ENCODE results near the gene NNMT.

Gene NNMT

GRCh38 chr11:114250993-114251814 is 45.0 kb upstream of the NNMT start:
- H3K4me2 ChIP-seq (ENCODE audit: low read depth, low read length), result no peak overlapping the region

GRCh38 chr11:114251815-114252337 is 44.3 kb upstream of the NNMT start:
- Histone ChIP-seq H3K4me2 (ENCODE audit: low read depth, low read length) (no peak overlapping the region), H3K79me2 (ENCODE audit: low read length) (no peaks in the 10 kb centered on the region), H3K4me3 (ENCODE audit: low read length) (no peak overlapping the region), H3F3A (ENCODE audit: insufficient read depth, low read length) (no peaks in the 10 kb centered on the region), H3K27me3 (replicated peaks; ENCODE audit: insufficient read depth, low read length) (no peaks in the 10 kb centered on the region), H3K9me2 (replicated peaks; ENCODE audit: insufficient read depth, low read length) (no peaks in the 10 kb centered on the region), H3K9me3 (replicated peaks; ENCODE audit: insufficient read depth, low read length) (no peaks in the 10 kb centered on the region), H2AFZ (ENCODE audit: low read length) (no peak overlapping the region), H3K4me1 (ENCODE audit: low read length) (no peaks in the 10 kb centered on the region), H3K27ac (ENCODE audit: low read length) (no peak overlapping the region), H4K20me1 (ENCODE audit: insufficient read depth, low read length) (no peaks in the 10 kb centered on the region), H3K36me3 (replicated peaks; ENCODE audit: insufficient read depth, low read length) (no peaks in the 10 kb centered on the region), H3K9ac (ENCODE audit: low read length) (no peak overlapping the region)
- DNase-seq, result no peak
- TF ChIP-seq EZH2 (optimal IDR thresholded peaks at IDR 0.05; ENCODE audit: low read depth, low read length), result no peak
- no peak for TF ChIP-seq CTCF (IDR thresholded peaks at IDR 0.05; ENCODE audit: low read length)
- no peak for TF ChIP-seq EZH2phosphoT487 (IDR thresholded peaks at IDR 0.05; ENCODE audit: low read length)

More at GRCh38 chr11:114250993-114251814, 45.0 kb upstream of the NNMT start:
- Histone ChIP-seq H3K9me2 (replicated peaks; ENCODE audit: insufficient read depth, low read length) (no peaks in the 10 kb centered on the region), H3K27me3 (replicated peaks; ENCODE audit: insufficient read depth, low read length) (no peaks in the 10 kb centered on the region), H3K27ac (ENCODE audit: low read length) (no peak overlapping the region), H3K9ac (ENCODE audit: low read length) (no peak overlapping the region), H3F3A (ENCODE audit: insufficient read depth, low read length) (no peaks in the 10 kb centered on the region), H3K4me3 (ENCODE audit: low read length) (no peak overlapping the region), H3K4me1 (ENCODE audit: low read length) (no peaks in the 10 kb centered on the region), H2AFZ (ENCODE audit: low read length) (no peak overlapping the region), H3K79me2 (ENCODE audit: low read length) (no peaks in the 10 kb centered on the region), H4K20me1 (ENCODE audit: insufficient read depth, low read length) (no peaks in the 10 kb centered on the region), H3K9me3 (replicated peaks; ENCODE audit: insufficient read depth, low read length) (no peaks in the 10 kb centered on the region), H3K36me3 (replicated peaks; ENCODE audit: insufficient read depth, low read length) (no peaks in the 10 kb centered on the region)
- TF ChIP-seq EZH2 (optimal IDR thresholded peaks at IDR 0.05; ENCODE audit: low read depth, low read length) (no peak), CTCF (IDR thresholded peaks at IDR 0.05; ENCODE audit: low read length) (no peak), EZH2phosphoT487 (IDR thresholded peaks at IDR 0.05; ENCODE audit: low read length) (no peak)
- no peak for DNase-seq

GRCh38 chr11:114252767-114253166 is 43.4 kb upstream of the NNMT start:
- Histone ChIP-seq H3K36me3 (replicated peaks; ENCODE audit: insufficient read depth, low read length) (no peaks in the 10 kb centered on the region), H2AFZ (ENCODE audit: low read length) (no peak overlapping the region), H3F3A (ENCODE audit: insufficient read depth, low read length) (no peaks in the 10 kb centered on the region), H3K9me3 (replicated peaks; ENCODE audit: insufficient read depth, low read length) (no peaks in the 10 kb centered on the region), H3K27me3 (replicated peaks; ENCODE audit: insufficient read depth, low read length) (no peaks in the 10 kb centered on the region), H4K20me1 (ENCODE audit: insufficient read depth, low read length) (no peaks in the 10 kb centered on the region), H3K4me1 (ENCODE audit: low read length) (no peaks in the 10 kb centered on the region), H3K4me3 (ENCODE audit: low read length) (no peak overlapping the region), H3K27ac (ENCODE audit: low read length) (no peak overlapping the region), H3K9ac (ENCODE audit: low read length) (no peak overlapping the region), H3K79me2 (ENCODE audit: low read length) (no peaks in the 10 kb centered on the region), H3K9me2 (replicated peaks; ENCODE audit: insufficient read depth, low read length) (no peaks in the 10 kb centered on the region), H3K4me2 (ENCODE audit: low read depth, low read length) (no peak overlapping the region)
- TF ChIP-seq EZH2 (optimal IDR thresholded peaks at IDR 0.05; ENCODE audit: low read depth, low read length), result no peak
- TF ChIP-seq EZH2phosphoT487 (IDR thresholded peaks at IDR 0.05; ENCODE audit: low read length), result no peak
- no peak for DNase-seq

- no peaks in the 10 kb centered on the region for H3K79me2 ChIP-seq (ENCODE audit: low read length)
- H3K4me3 ChIP-seq (ENCODE audit: low read length), result no peak overlapping the region
- no peak for DNase-seq
- no peaks in the 10 kb centered on the region for H3K36me3 ChIP-seq (replicated peaks; ENCODE audit: insufficient read depth, low read length)
- no peaks in the 10 kb centered on the region for H3F3A ChIP-seq (ENCODE audit: insufficient read depth, low read length)
- no peak overlapping the region for H3K27ac ChIP-seq (ENCODE audit: low read length)
- H4K20me1 ChIP-seq (ENCODE audit: insufficient read depth, low read length), result no peaks in the 10 kb centered on the region
- H3K9ac ChIP-seq (ENCODE audit: low read length), result no peak overlapping the region
- no peak overlapping the region for H2AFZ ChIP-seq (ENCODE audit: low read length)
- no peaks in the 10 kb centered on the region for H3K27me3 ChIP-seq (replicated peaks; ENCODE audit: insufficient read depth, low read length)
- H3K4me2 ChIP-seq (ENCODE audit: low read depth, low read length), result no peak overlapping the region
- no peaks in the 10 kb centered on the region for H3K4me1 ChIP-seq (ENCODE audit: low read length)
- H3K9me3 ChIP-seq (replicated peaks; ENCODE audit: insufficient read depth, low read length), result no peaks in the 10 kb centered on the region
- TF ChIP-seq EZH2phosphoT487 (IDR thresholded peaks at IDR 0.05; ENCODE audit: low read length) (no peak), CTCF (IDR thresholded peaks at IDR 0.05; ENCODE audit: low read length) (no peak), EZH2 (optimal IDR thresholded peaks at IDR 0.05; ENCODE audit: low read depth, low read length) (no peak)
- H3K9me2 ChIP-seq (replicated peaks; ENCODE audit: insufficient read depth, low read length), result no peaks in the 10 kb centered on the region
These were observed 42.4 kb upstream of the NNMT start for GRCh38 chr11:114253771-114254170.
